Measurements from ENCODE around the gene TNPO1. TPM values are rescaled to one million over a fixed set of nuclear protein-coding genes. Genes with fewer than 3 reads are reported as not detected.

Gene TNPO1
- total and polyA plus RNA-seq, 9 of the 15 experiments (the other 6 are each of a cell fraction or from before 2014, with no cell fraction given), result 20.8 to 176 (median 97.9) TPM

DNA sequence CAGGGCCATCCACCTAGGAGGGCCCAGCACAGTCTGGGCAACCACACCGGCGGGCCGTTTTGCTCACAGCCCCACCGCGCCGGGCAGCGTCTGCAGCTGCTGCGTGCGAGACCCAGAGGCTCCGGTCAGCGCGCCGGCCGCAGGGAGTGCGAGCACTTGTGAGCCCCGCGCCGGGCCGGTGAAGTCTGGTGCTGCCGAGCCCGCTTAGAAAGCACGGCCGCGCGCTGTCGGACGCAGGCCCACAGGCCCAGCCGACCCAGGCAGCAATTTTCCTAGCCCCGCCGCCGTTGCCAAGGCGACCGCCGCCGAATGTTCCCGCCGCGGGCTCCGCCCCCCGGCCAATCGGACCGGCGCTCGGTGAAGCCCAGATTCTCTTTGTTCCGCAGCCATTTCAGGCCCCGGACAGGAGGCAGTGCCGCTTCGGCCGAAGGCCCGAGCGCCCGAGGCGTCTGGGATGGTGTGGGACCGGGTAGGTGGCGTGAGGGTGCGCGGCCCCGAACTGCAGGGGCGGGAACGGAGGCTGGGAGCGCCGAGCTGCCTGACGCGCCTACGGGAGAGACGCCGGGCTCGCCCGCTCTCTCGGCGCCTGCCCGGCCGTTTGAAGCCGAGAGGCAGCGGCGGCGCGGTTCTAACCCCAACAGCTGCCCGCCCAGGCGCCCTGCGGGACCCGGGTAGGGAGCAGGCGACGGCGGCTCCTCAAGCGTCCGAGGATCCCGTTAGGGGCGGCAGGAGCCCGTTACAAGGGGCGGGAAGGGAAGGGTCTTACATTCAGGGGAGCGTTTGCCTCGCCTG, at the start of gene TNPO1 (continued):
- TF ChIP-seq, protein P1, sequence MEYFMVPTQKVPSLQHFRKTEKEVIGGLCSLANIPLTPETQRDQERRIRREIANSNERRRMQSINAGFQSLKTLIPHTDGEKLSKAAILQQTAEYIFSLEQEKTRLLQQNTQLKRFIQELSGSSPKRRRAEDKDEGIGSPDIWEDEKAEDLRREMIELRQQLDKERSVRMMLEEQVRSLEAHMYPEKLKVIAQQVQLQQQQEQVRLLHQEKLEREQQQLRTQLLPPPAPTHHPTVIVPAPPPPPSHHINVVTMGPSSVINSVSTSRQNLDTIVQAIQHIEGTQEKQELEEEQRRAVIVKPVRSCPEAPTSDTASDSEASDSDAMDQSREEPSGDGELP (CRISPR knock-in tag; IDR thresholded peaks at IDR 0.05; ENCODE audit: borderline replicate concordance), result peak; percentile 49; the same call in 1 of the 2 replicates
- TF ChIP-seq SLC30A9 (CRISPR knock-in tag; IDR thresholded peaks at IDR 0.05), result no peak
- no peak for TF ChIP-seq ARID1B (IDR thresholded peaks at IDR 0.05)
- no peak for TF ChIP-seq MECOM (CRISPR knock-in tag; IDR thresholded peaks at IDR 0.05)
- peak; percentile 74 for TF ChIP-seq NR3C1 (CRISPR knock-in tag; IDR thresholded peaks at IDR 0.05)
- TF ChIP-seq ZNF830 (CRISPR knock-in tag; IDR thresholded peaks at IDR 0.05), result no peak
- no peak for TF ChIP-seq NFE2L1 (tag; IDR thresholded peaks at IDR 0.05; ENCODE audit: borderline replicate concordance, low read depth)
- no peak for TF ChIP-seq MTF1 (CRISPR knock-in tag; IDR thresholded peaks at IDR 0.05; ENCODE audit: borderline replicate concordance)
- TF ChIP-seq, protein P2, sequence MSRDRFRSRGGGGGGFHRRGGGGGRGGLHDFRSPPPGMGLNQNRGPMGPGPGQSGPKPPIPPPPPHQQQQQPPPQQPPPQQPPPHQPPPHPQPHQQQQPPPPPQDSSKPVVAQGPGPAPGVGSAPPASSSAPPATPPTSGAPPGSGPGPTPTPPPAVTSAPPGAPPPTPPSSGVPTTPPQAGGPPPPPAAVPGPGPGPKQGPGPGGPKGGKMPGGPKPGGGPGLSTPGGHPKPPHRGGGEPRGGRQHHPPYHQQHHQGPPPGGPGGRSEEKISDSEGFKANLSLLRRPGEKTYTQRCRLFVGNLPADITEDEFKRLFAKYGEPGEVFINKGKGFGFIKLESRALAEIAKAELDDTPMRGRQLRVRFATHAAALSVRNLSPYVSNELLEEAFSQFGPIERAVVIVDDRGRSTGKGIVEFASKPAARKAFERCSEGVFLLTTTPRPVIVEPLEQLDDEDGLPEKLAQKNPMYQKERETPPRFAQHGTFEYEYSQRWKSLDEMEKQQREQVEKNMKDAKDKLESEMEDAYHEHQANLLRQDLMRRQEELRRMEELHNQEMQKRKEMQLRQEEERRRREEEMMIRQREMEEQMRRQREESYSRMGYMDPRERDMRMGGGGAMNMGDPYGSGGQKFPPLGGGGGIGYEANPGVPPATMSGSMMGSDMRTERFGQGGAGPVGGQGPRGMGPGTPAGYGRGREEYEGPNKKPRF (IDR thresholded peaks at IDR 0.05; ENCODE audit: low read depth, low read length), result no peak
- no peak for TF ChIP-seq CBX8 (IDR thresholded peaks at IDR 0.05; ENCODE audit: borderline replicate concordance, extremely low read depth, low read depth, low read length, poor library complexity, severe bottlenecking)
- no peak for TF ChIP-seq ZNF324 (CRISPR knock-in tag; IDR thresholded peaks at IDR 0.05)
- no peak for TF ChIP-seq SPI1 (IDR thresholded peaks at IDR 0.05; ENCODE audit: borderline replicate concordance, low read depth, low read length)
- TF ChIP-seq ZNF780A (CRISPR knock-in tag; IDR thresholded peaks at IDR 0.05), result no peak
- TF ChIP-seq BMI1 (IDR thresholded peaks at IDR 0.05; ENCODE audit: low read length), result peak; percentile 88
- no peak for TF ChIP-seq ZNF316 (IDR thresholded peaks at IDR 0.05)
- TF ChIP-seq SNIP1 (IDR thresholded peaks at IDR 0.05; ENCODE audit: low read depth), result no peak
- peak; percentile 49 for TF ChIP-seq CHD1 (IDR thresholded peaks at IDR 0.05; ENCODE audit: low read length)
- TF ChIP-seq CXXC5 (CRISPR knock-in tag; IDR thresholded peaks at IDR 0.05), result peak; percentile 78
- peak; percentile 67; the same call in 1 of the 2 replicates for TF ChIP-seq MBD2 (IDR thresholded peaks at IDR 0.05; ENCODE audit: borderline replicate concordance, low read depth)
- TF ChIP-seq, protein P3, sequence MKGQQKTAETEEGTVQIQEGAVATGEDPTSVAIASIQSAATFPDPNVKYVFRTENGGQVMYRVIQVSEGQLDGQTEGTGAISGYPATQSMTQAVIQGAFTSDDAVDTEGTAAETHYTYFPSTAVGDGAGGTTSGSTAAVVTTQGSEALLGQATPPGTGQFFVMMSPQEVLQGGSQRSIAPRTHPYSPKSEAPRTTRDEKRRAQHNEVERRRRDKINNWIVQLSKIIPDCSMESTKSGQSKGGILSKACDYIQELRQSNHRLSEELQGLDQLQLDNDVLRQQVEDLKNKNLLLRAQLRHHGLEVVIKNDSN (CRISPR knock-in tag; IDR thresholded peaks at IDR 0.05), result 0 out of 2 replicates have a peak, but pooled peaks have one; percentile 9
- TF ChIP-seq POLR2B (IDR thresholded peaks at IDR 0.05; ENCODE audit: low read depth, partially characterized antibody), result peak; percentile 52
- TF ChIP-seq, protein P4, sequence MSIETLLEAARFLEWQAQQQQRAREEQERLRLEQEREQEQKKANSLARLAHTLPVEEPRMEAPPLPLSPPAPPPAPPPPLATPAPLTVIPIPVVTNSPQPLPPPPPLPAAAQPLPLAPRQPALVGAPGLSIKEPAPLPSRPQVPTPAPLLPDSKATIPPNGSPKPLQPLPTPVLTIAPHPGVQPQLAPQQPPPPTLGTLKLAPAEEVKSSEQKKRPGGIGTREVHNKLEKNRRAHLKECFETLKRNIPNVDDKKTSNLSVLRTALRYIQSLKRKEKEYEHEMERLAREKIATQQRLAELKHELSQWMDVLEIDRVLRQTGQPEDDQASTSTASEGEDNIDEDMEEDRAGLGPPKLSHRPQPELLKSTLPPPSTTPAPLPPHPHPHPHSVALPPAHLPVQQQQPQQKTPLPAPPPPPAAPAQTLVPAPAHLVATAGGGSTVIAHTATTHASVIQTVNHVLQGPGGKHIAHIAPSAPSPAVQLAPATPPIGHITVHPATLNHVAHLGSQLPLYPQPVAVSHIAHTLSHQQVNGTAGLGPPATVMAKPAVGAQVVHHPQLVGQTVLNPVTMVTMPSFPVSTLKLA (conservative IDR thresholded peaks at IDR 0.05), result peak in 1 of 2 experiments; percentile 44; a peak in 2 of 4 replicates
- peak; percentile 79 for TF ChIP-seq HMGN3 (IDR thresholded peaks at IDR 0.05; ENCODE audit: borderline replicate concordance, extremely low read depth, insufficient read length, low read depth, low read length)
- TF ChIP-seq PHB (CRISPR knock-in tag; IDR thresholded peaks at IDR 0.05), result no peak
